ENCODE measurements around the gene NHLRC4. TPM values are rescaled to one million over a fixed set of nuclear protein-coding genes. Genes with fewer than 3 reads are reported as not detected.
A peak's percentile ranks its signal among the peaks of the same experiment; 100 is the strongest.

Gene NHLRC4
- polyA plus RNA-seq, 1 donor (not counting 4 experiments of a cell fraction or from before 2014, with no cell fraction given): 0.10 TPM

DNA sequence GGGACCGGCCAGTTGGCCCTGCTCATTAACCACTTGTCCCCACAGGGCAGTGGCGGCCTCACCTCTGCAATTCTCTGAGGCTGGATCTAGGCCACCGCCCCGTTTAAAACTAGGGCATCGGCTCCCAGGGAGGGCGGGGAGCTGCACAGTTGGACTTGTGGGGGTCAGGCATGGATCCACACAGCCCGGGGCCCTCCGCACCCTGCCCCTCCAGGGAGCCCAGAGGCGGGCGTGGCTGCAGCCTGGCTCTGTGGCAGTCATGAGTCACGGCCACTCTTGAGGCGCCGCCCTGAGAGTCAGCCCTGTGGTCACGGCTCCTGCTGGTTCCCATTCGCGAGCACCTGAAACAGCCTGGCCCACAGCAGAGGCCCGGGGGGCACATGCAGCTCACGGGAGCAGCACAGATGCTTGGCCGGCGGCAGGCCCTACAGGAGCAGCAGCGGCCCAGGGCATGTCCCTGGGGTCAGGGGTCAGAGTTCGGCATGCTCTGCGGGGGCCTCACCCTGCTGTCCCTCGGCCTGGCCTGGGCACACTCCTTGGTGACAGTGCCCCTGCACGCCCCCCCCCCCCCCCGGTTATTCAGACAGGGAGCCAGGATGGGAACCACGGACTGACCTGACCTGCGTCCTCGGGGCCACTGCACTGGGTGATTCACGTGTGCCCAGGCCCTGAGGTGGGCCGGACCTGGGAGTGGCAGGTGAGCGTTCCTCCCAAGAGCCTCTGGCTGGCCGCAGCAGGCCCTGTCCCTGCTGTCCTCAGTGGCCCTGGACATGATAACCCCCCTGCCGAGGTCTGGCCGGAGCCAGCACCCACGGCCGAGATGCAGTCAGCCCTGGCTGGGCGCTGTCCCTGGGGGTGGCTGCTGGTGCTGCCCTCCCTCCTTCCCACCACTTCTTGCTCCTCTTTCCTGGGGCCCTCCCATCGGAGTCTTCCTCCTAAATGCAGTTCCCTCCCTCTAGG lies 31.1 kb upstream of the NHLRC4 start:
- no peaks in the 10 kb centered on the region for H3K9me3 ChIP-seq (ENCODE audit: control insufficient read depth, low read depth, low read length)
- no peak overlapping the region for H2AFZ ChIP-seq (ENCODE audit: control insufficient read depth, low read length)
- H3K79me2 ChIP-seq (ENCODE audit: control insufficient read depth, insufficient read depth, low read length): peaks cover 92% of the 10 kb centered on the region
- dilution Hi-C loops (cut with MboI; ENCODE audit: extremely low pct_ligation_motif_present, low sequenced_read_pairs): no loop called here
- peak overlapping the region; percentile 31 for H3K27ac ChIP-seq (ENCODE audit: control insufficient read depth, insufficient read depth, low read length)
- H3K9me1 ChIP-seq (ENCODE audit: control insufficient read depth, extremely low read depth, insufficient read depth, low read length): peaks cover 4% of the 10 kb centered on the region
- H4K20me1 ChIP-seq (ENCODE audit: control insufficient read depth, extremely low read depth, insufficient read depth, low read length): peaks cover 31% of the 10 kb centered on the region
- peak overlapping the region; percentile 3 for H3K9ac ChIP-seq (ENCODE audit: control insufficient read depth, extremely low read depth, insufficient read depth, low read length)
- H3K4me1 ChIP-seq (ENCODE audit: control insufficient read depth, extremely low read depth, insufficient read depth, low read length): peaks cover 13% of the 10 kb centered on the region
- no peaks in the 10 kb centered on the region for H3K27me3 ChIP-seq (ENCODE audit: control insufficient read depth, extremely low read depth, insufficient read depth, low read length)
- TF ChIP-seq, protein P1, sequence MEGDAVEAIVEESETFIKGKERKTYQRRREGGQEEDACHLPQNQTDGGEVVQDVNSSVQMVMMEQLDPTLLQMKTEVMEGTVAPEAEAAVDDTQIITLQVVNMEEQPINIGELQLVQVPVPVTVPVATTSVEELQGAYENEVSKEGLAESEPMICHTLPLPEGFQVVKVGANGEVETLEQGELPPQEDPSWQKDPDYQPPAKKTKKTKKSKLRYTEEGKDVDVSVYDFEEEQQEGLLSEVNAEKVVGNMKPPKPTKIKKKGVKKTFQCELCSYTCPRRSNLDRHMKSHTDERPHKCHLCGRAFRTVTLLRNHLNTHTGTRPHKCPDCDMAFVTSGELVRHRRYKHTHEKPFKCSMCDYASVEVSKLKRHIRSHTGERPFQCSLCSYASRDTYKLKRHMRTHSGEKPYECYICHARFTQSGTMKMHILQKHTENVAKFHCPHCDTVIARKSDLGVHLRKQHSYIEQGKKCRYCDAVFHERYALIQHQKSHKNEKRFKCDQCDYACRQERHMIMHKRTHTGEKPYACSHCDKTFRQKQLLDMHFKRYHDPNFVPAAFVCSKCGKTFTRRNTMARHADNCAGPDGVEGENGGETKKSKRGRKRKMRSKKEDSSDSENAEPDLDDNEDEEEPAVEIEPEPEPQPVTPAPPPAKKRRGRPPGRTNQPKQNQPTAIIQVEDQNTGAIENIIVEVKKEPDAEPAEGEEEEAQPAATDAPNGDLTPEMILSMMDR (optimal IDR thresholded peaks at IDR 0.05 in 1 of 3, IDR thresholded peaks at IDR 0.05 in 1 of 3, conservative IDR thresholded peaks at IDR 0.05 in 1 of 3; ENCODE audit: extremely low read depth in 1 of 3, insufficient read depth in 2 of 3, low read length in 3 of 3): no peak
- no peak for TF ChIP-seq EZH2 (IDR thresholded peaks at IDR 0.05; ENCODE audit: low read length)
- no peak for DNase-seq (ENCODE audit: low read depth, low spot score)
- no peak for FAIRE-seq
- H3K36me3 ChIP-seq (ENCODE audit: control insufficient read depth in 2 of 2, extremely low read depth in 1 of 2, insufficient read depth in 2 of 2, low read length in 2 of 2): peaks cover 7 to 15% of the 10 kb centered on the region in 2 experiments
- H3K4me3 ChIP-seq (ENCODE audit: control insufficient read depth in 2 of 3, extremely low read depth in 1 of 3, insufficient read depth in 2 of 3, low read depth in 1 of 3, low read length in 3 of 3): no peak overlapping the region
- peak overlapping the region; percentile 16 for H3K4me2 ChIP-seq (ENCODE audit: control insufficient read depth, extremely low read depth, insufficient read depth, low read depth, low read length)

DNA sequence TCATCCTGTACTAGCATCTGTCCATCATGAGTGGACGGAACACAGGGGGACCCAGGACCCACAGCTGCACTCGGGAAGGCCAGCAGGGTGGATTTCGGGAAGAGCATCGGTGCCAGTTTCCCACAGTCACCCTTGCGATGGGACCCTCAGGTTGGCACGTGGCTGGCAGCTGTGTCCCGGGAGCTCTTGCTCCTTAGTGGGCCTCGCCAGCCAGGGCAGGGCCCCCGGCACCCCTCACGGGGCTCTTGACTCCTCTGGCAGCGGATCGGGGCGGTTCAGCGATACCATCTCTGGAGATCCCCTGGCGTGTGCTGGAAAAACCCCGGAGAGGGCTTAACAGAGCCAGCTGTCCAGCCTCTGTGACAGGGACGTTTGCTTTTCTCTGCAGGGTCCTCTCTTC lies 30.1 kb upstream of the NHLRC4 start:
- Histone ChIP-seq H2AFZ (ENCODE audit: control insufficient read depth, low read length) (no peak overlapping the region), H3K27me3 (ENCODE audit: control insufficient read depth, extremely low read depth, insufficient read depth, low read length) (no peaks in the 10 kb centered on the region), H3K79me2 (ENCODE audit: control insufficient read depth, insufficient read depth, low read length) (peaks cover 91% of the 10 kb centered on the region), H3K9me3 (ENCODE audit: control insufficient read depth, low read depth, low read length) (no peaks in the 10 kb centered on the region), H3K9me1 (ENCODE audit: control insufficient read depth, extremely low read depth, insufficient read depth, low read length) (peaks cover 4% of the 10 kb centered on the region), H3K27ac (ENCODE audit: control insufficient read depth, insufficient read depth, low read length) (no peak overlapping the region), H3K4me1 (ENCODE audit: control insufficient read depth, extremely low read depth, insufficient read depth, low read length) (peaks cover 13% of the 10 kb centered on the region), H3K36me3 (ENCODE audit: control insufficient read depth in 2 of 2, extremely low read depth in 1 of 2, insufficient read depth in 2 of 2, low read length in 2 of 2) (peaks cover 7 to 12% of the 10 kb centered on the region in 2 experiments), H4K20me1 (ENCODE audit: control insufficient read depth, extremely low read depth, insufficient read depth, low read length) (peaks cover 34% of the 10 kb centered on the region), H3K9ac (ENCODE audit: control insufficient read depth, extremely low read depth, insufficient read depth, low read length) (no peak overlapping the region), H3K4me3 (ENCODE audit: control insufficient read depth in 2 of 3, extremely low read depth in 1 of 3, insufficient read depth in 2 of 3, low read depth in 1 of 3, low read length in 3 of 3) (no peak overlapping the region), H3K4me2 (ENCODE audit: control insufficient read depth, extremely low read depth, insufficient read depth, low read depth, low read length) (no peak overlapping the region)
- no peak for FAIRE-seq
- dilution Hi-C loops (cut with MboI; ENCODE audit: extremely low pct_ligation_motif_present, low sequenced_read_pairs): no loop called here
- no peak for DNase-seq (ENCODE audit: low read depth, low spot score)
- TF ChIP-seq, protein P1 (optimal IDR thresholded peaks at IDR 0.05 in 1 of 3, IDR thresholded peaks at IDR 0.05 in 1 of 3, conservative IDR thresholded peaks at IDR 0.05 in 1 of 3; ENCODE audit: extremely low read depth in 1 of 3, insufficient read depth in 2 of 3, low read length in 3 of 3): no peak
- TF ChIP-seq EZH2 (IDR thresholded peaks at IDR 0.05; ENCODE audit: low read length): no peak
